NB4 (cell line): ENCODE results near the gene ABCB9.
A peak's percentile ranks its signal among the peaks of the same experiment; 100 is the strongest.

ENCODE experiments used
- DNase-seq: peaks from one replicate; pipeline ENCODE4 v3.0.0; 2010; ENCODE audit warnings: low read depth
- H3K4me3 ChIP-seq: one replicate; pipeline ENCODE4 v1.5.1; 2011; ENCODE audit warnings: mild to moderate bottlenecking, low read depth, low read length, moderate library complexity
- CTCF ChIP-seq: IDR thresholded peaks from one replicate; pipeline ENCODE4 v1.5.1; 2012; ENCODE audit warnings: low read depth, low read length
- MAX ChIP-seq: IDR thresholded peaks from 2 replicates; pipeline ENCODE4 v1.6.1; 2011; ENCODE audit warnings: low read depth, low read length
- MYC ChIP-seq: IDR thresholded peaks from 2 replicates; pipeline ENCODE4 v1.6.1; 2011; ENCODE audit warnings: low read depth, low read length
- POLR2A ChIP-seq: IDR thresholded peaks from 2 replicates; pipeline ENCODE4 v1.6.1; 2011; ENCODE audit warnings: mild to moderate bottlenecking; ENCODE audit not compliant: insufficient read length; ENCODE audit errors: extremely low read depth

The ABCB9 gene

DNA sequence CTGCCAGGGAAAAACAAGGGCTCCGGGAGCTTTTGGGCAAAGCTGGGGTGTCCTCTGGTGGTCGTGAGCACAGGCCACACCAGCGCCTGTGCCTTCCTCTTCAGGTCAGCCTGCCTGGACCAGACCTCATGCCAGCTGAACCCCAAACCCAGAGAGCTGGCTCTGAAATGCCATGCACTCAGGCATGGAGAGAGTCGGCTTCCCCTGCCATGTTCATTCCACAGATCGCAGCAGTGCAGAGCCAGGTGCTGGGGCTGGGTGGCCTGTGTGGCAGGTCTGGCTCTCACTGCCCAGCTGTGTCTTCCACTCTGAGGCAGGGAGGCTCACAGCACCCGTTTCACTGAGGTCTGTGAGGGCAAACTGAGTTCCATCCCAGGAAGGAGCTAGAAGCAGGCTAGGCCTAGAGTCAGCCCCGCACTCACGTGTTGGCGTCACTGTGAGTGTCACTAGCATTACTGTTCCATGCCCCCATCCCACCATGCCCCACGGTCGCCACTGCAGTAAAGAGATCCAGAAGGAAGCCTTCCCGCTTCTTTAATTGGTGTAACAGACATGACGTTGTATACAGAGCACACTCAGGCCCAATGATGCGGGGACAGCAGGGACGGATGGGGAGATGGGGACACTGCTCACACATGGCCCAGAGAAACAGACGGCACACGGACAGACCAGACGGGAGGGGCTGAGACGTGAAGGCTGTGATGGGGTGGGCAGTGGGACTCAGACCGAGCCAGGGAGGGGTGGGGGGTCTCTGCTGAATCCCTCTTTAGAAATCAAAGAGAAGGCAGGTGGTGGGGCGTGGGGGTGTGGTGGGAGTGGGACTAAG is 16.9 kb upstream of the ABCB9 start:
- no peak for TF ChIP-seq MAX
- TF ChIP-seq CTCF = peak; percentile 2
- DNase-seq = no peak
- H3K4me3 ChIP-seq = no peak overlapping the region

DNA sequence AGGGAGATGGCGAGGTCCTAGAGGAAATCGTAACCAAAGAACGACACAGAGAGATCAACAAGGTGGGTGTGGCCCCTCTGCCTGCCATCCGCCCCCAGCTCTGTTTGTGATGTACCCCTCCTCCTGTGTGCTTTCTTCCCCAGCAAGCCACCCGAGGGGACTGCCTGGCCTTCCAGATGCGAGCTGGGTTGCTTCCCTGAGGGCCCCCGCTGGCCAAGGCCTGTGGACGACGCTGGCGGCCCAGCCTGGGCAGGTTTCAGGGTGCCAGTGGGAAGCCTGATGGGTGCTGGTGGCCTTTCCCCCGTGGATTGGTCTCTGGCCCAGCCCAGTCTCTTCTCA is 16.2 kb upstream of the ABCB9 start:
- no peak for TF ChIP-seq MYC
- TF ChIP-seq CTCF = no peak
- no peak for TF ChIP-seq POLR2A
- no peak for TF ChIP-seq MAX
- DNase-seq = no peak
- H3K4me3 ChIP-seq = no peak overlapping the region

DNA sequence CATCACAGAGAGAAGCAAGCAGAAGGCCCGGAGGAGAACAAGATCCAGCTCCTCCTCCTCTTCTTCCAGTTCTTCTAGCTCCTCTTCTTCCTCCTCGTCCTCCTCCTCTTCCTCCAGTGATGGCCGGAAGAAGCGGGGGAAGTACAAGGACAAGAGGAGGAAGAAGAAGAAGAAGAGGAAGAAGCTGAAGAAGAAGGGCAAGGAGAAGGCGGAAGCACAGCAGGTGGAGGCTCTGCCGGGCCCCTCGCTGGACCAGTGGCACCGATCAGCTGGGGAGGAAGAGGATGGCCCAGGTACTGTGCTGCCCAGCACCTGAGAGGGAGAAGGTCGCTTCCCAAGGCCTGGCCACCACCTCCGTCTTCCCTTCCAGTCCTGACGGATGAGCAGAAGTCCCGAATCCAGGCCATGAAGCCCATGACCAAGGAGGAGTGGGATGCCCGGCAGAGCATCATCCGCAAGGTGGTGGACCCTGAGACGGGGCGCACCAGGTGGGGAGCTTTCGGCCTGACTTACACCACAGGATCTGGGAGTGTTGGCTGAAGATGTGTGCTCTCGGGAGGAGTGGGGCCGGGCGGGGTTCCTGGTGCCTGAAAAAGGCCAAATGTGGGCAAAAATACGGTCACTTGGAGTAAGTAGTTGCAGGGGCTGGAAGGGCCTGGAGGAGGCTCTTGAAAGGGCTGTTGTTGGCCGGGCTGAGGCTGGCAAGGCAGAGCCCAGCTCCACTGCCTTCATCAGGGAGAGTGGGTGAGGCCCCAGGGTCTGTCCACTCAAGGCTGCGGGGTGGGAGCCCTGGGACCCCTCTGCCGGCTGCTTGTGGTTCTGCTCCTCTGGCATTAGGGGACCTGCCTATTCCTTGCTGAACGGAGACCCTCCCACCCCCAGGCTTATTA is 15.6 kb upstream of the ABCB9 start:
- TF ChIP-seq MYC (no peak), CTCF (no peak), POLR2A (no peak), MAX (no peak)
- H3K4me3 ChIP-seq = peak overlapping the region; percentile 87
- DNase-seq = no peak

- peak; percentile 65 for DNase-seq
- peak overlapping the region; percentile 87 for H3K4me3 ChIP-seq
- no peak for TF ChIP-seq CTCF
- no peak for TF ChIP-seq POLR2A
- no peak for TF ChIP-seq MYC
Observed at GRCh38 chr12:122981036-122981471, 14.8 kb upstream of the ABCB9 start.

DNA sequence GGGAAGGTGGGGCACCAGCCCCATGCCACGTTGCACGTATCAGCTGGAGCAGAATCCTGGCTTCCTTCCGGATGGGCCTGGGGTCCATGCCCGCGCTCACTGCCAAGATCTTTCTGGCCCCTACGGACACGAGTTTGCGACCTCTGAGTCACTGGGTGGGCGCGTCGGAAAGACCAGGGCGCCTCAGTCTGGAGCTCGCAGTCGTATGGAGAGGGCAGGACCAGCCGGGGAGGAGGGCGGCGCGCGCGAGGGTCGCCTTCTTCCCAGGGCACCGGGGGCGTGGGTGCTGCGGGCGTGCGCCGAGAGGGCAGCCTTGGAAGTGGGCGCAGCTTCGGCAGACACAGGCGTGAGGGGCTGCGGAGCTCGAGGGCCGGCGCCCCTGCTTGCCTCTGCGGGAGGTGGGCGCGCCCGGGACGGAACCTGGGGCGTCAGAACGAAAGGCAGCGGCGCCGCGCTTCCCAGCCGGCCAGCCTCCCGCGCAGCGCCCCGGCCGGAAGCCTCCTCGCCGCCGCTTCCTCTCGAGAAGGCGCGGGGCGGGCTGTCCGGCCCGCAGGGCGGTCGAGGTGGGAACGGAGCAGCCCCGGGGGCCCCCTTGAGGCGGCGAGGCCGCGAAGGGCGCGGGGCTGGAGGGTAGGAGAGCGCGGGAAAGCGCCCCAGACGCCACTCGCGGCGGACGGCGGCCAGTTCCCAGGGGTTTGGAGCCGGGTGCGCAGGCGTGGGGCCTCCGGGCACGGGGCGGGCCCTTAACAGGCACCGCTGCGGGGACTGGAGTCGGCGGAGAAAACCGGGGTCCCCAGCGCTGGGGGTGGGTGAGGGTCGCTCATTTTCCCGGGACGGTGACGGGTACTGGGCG is 14.1 kb upstream of the ABCB9 start, which contains the start of gene ARL6IP4:
ARL6IP4 (plus strand) TSS at position 499 of the 853 bp plus-strand sequence. CDS start 459 bp downstream, outside the sequence.
- H3K4me3 ChIP-seq = peak within 1 kb of the TSS; percentile 87
- TF ChIP-seq MAX (peak; percentile 49), MYC (peak; percentile 41; the same call in 1 of the 2 replicates), CTCF (no peak), POLR2A (peak; percentile 83)
- peak; percentile 90 for DNase-seq
